Activated B cell treated with CpG ODN at 0.5 μM for 24 hours (primary cell): ENCODE data around the gene MRO. TPM values are rescaled to one million over a fixed set of nuclear protein-coding genes. Genes with fewer than 3 reads are reported as not detected.

Source experiments
- ATAC-seq: fragments of 200-7000 bp; cut with Tn5 transposase; one replicate; pipeline ENCODE4 v1.10.0; 2021; ENCODE audit warnings: low read depth, mild to moderate bottlenecking, moderate library complexity
- CTCF ChIA-PET: fragments of 350-600 bp; sonication (Branson Sonifier 250); formaldehyde crosslinking; loops from one replicate; lab custom pipeline; 2021; ENCODE audit warnings: antibody characterized with exemption; lab: Charles Lee
- POLR2A ChIA-PET: fragments of 350-600 bp; sonication (Branson Sonifier 250); formaldehyde crosslinking; loops from one replicate; lab custom pipeline; 2021; ENCODE audit warnings: antibody characterized with exemption; lab: Charles Lee
- DNase-seq: peaks from one replicate; pipeline ENCODE4 v3.0.0; 2022
- H3K27ac Mint-ChIP-seq: one replicate; pipeline ENCODE4 v1.8.0; 2020; ENCODE audit warnings: mixed read lengths
- H3K27me3 Mint-ChIP-seq: one replicate; pipeline ENCODE4 v1.8.0; 2021; ENCODE audit warnings: mixed read lengths
- H3K36me3 Mint-ChIP-seq: one replicate; pipeline ENCODE4 v1.8.0; 2021; ENCODE audit warnings: low read depth, mixed read lengths
- H3K4me1 Mint-ChIP-seq: one replicate; pipeline ENCODE4 v1.8.0; 2021; ENCODE audit warnings: mixed read lengths
- H3K4me3 Mint-ChIP-seq: one replicate; pipeline ENCODE4 v1.8.0; 2020; ENCODE audit warnings: mild to moderate bottlenecking, mixed read lengths
- H3K9me3 Mint-ChIP-seq: one replicate; pipeline ENCODE4 v1.8.0; 2020; ENCODE audit warnings: mixed read lengths
- intact Hi-C: fragments of 100-400 bp; cut with micrococcal nuclease; formaldehyde crosslinking; loops from one replicate; pipeline ENCODE4 v1.15.1; 2024
- total RNA-seq: library from RNA; stranded (reverse); gene quantifications from 2 replicates; pipeline ENCODE4 v1.2.3, GENCODE V29; 2022
- TF ChIP-seq, protein P1 (sequence below): fragments of 200-600 bp; IDR thresholded peaks from one replicate; pipeline ENCODE4 v1.8.0; 2022; ENCODE audit warnings: antibody characterized with exemption, mild to moderate bottlenecking

The MRO gene
- total RNA-seq, 1 donor from 2014 or later, result not detected

DNA sequence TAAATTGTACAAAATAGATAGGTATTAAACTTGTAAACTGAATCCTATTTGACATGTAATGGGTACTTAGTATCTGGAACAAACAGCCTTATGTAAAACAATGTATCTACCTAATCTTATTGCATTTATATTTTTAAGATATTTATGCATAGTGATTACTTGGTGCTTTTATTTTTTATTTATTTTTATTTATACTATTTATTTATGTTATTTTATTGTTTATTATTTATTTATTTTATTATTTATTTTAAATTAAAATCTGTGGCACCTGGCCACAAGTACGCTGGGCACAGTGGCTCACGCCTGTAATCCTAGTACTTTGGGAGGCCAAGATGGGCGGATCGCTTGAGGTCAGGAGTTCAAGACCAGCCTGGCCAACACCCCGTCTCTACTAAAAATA, 26.9 kb downstream of the MRO start:
- H3K4me1 Mint-ChIP-seq, result no peaks in the 10 kb centered on the region
- intact Hi-C loops, result no loop called here
- no peak overlapping the region for H3K27ac Mint-ChIP-seq
- TF ChIP-seq, protein P1, sequence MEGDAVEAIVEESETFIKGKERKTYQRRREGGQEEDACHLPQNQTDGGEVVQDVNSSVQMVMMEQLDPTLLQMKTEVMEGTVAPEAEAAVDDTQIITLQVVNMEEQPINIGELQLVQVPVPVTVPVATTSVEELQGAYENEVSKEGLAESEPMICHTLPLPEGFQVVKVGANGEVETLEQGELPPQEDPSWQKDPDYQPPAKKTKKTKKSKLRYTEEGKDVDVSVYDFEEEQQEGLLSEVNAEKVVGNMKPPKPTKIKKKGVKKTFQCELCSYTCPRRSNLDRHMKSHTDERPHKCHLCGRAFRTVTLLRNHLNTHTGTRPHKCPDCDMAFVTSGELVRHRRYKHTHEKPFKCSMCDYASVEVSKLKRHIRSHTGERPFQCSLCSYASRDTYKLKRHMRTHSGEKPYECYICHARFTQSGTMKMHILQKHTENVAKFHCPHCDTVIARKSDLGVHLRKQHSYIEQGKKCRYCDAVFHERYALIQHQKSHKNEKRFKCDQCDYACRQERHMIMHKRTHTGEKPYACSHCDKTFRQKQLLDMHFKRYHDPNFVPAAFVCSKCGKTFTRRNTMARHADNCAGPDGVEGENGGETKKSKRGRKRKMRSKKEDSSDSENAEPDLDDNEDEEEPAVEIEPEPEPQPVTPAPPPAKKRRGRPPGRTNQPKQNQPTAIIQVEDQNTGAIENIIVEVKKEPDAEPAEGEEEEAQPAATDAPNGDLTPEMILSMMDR, result no peak
- no peaks in the 10 kb centered on the region for H3K36me3 Mint-ChIP-seq
- no peak overlapping the region for H3K4me3 Mint-ChIP-seq
- H3K9me3 Mint-ChIP-seq, result no peaks in the 10 kb centered on the region
- ChIA-PET CTCF (no interaction called here), POLR2A (no interaction called here)
- DNase-seq (no peak), ATAC-seq (no peak)
- peaks cover 21% of the 10 kb centered on the region for H3K27me3 Mint-ChIP-seq

DNA sequence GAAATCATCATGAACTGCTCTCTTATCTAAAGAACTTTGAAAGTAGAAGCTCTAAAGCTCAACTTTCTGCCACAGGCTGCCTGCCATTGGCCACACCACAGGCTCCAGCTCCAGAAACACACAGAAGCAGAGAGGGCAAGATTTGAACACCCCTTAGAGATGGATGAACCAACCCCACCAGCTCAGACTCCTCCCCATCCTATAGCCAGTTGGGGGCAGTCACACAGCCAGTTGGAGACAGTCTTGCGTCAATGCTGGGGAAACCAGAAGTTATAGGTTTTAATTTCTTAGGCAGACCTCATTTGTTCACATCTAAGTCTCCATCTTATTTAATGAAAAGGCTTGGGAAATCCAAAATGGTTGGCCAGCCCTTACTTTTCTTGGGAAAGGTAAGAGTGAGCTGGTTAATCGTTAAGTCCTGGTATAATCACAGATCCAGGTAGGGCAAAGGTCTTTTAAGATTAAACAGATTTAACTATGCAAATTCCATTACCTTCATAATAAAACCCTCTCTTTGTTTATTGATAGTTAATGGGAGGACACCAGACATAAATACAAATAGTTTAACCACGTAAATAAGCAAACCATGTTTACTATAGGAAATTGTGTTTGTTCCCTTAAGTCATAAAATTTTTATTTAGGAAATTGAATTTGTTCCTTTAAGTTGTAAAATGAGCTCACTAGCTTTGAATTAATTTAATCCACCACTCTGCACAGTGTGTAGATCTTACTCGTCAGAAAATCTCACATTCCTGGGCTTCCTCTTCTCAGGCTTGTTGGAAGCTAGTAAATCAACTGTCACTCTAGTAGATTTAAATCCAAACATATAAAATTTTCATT, 28.0 kb downstream of the MRO start:
- ATAC-seq (no peak), DNase-seq (no peak)
- TF ChIP-seq, protein P1, result no peak
- ChIA-PET CTCF (no interaction called here), POLR2A (no interaction called here)
- Mint-ChIP-seq H3K36me3 (no peaks in the 10 kb centered on the region), H3K4me1 (no peaks in the 10 kb centered on the region), H3K27me3 (peaks cover 16% of the 10 kb centered on the region), H3K4me3 (no peak overlapping the region), H3K9me3 (no peaks in the 10 kb centered on the region), H3K27ac (no peak overlapping the region)
- intact Hi-C loops, result no loop called here

DNA sequence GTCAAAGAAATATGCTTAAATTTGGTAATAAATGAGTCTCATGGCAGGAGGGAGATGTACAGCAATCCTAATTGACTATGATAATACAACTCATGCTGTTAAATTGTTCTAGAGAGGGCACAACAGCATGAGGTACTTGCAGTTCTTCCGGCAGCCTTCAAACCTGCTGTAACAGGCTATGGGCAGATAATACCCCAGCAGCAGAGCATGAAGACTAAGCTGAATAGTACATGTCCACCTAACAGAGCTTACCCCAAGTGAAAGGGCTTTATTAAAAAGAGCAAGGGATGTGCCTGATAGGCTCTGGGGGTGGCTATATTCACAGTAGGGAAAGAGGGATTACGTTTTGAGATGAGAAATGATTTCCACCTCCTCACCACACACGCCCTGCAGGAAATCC, 28.9 kb downstream of the MRO start:
- peaks cover 10% of the 10 kb centered on the region for H3K27me3 Mint-ChIP-seq
- no peak for ATAC-seq
- no peak for DNase-seq
- intact Hi-C loops, result no loop called here
- no peaks in the 10 kb centered on the region for H3K36me3 Mint-ChIP-seq
- no peak overlapping the region for H3K27ac Mint-ChIP-seq
- no peaks in the 10 kb centered on the region for H3K9me3 Mint-ChIP-seq
- H3K4me1 Mint-ChIP-seq, result no peaks in the 10 kb centered on the region
- TF ChIP-seq, protein P1, result no peak
- H3K4me3 Mint-ChIP-seq, result no peak overlapping the region
- POLR2A ChIA-PET, result no interaction called here
- CTCF ChIA-PET, result no interaction called here

DNA sequence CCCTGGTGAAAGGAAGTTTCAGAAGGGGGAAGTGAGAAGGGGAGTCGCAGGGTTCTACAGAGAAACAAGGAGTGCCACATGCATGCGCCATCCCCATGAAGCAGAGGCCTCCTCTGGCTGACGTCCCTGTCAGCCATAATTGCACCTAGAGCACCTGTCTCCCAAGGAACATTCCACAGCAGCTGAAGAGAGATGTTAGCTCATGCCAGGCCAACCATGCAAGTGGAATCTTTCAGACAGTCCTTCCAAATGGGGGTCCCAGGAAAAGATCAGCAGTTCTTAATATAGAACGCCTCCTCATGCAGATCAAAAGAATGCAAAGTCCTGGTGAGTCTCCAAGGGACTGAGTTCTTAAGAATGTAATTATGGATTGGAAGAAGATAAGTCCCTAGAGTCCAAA, 29.6 kb downstream of the MRO start:
- POLR2A ChIA-PET, result no interaction called here
- intact Hi-C loops, result no loop called here
- TF ChIP-seq, protein P1, result no peak
- H3K4me1 Mint-ChIP-seq, result no peaks in the 10 kb centered on the region
- H3K27me3 Mint-ChIP-seq, result peaks cover 4% of the 10 kb centered on the region
- H3K9me3 Mint-ChIP-seq, result no peaks in the 10 kb centered on the region
- DNase-seq (no peak), ATAC-seq (no peak)
- CTCF ChIA-PET, result no interaction called here
- H3K36me3 Mint-ChIP-seq, result no peaks in the 10 kb centered on the region
- no peak overlapping the region for H3K4me3 Mint-ChIP-seq
- H3K27ac Mint-ChIP-seq, result no peak overlapping the region

DNA sequence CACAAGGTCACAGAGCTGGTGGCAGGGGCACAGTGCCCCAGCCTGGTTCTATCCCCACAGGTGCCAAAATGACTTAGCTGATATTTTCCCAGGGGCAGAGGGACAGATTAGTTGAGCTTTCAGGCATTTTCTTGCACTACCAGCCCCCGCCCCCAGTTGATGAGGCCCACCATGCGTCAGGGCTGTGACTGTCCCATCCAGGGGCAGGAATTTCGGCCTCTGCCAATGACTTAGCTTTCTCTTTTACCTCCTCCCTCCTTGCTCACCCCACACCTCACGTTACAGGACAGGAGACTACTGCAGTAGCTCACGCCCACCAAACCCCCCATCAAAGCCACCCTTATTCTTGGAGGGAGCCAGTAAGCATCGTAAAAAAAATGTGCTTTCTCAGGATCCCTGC, 31.5 kb downstream of the MRO start:
- ChIA-PET POLR2A (no interaction called here), CTCF (no interaction called here)
- Mint-ChIP-seq H3K4me1 (no peaks in the 10 kb centered on the region), H3K36me3 (no peaks in the 10 kb centered on the region), H3K27me3 (no peaks in the 10 kb centered on the region), H3K27ac (no peak overlapping the region), H3K4me3 (no peak overlapping the region), H3K9me3 (no peaks in the 10 kb centered on the region)
- intact Hi-C loops, result no loop called here
- DNase-seq (no peak), ATAC-seq (no peak)
- TF ChIP-seq, protein P1, result no peak
